HAP-1 (cell line): ENCODE measurements around the gene STAT4.

Source experiments
- DNase-seq, 2 experiments: peaks; one replicate each; pipeline ENCODE4 v3.0.0-alpha.2; 2016 to 2020; ENCODE audit warnings: low spot score in 2 of 2
- H3K27me3 ChIP-seq: fragments of 250-450 bp; sonication (Bioruptor Pico); 2 replicates; pipeline ENCODE4 v1.5.1; 2020; ENCODE audit warnings: low read depth, mild to moderate bottlenecking, moderate library complexity
- H3K36me3 ChIP-seq: fragments of 250-450 bp; sonication (Bioruptor Pico); replicated peaks from 2 replicates; pipeline ENCODE4 v1.5.1; 2020; ENCODE audit warnings: mild to moderate bottlenecking
- H3K4me1 ChIP-seq: fragments of 250-450 bp; sonication (Bioruptor Pico); 2 replicates; pipeline ENCODE4 v1.5.1; 2020; ENCODE audit warnings: mild to moderate bottlenecking
- H3K4me3 ChIP-seq: fragments of 250-450 bp; sonication (Bioruptor Pico); 2 replicates; pipeline ENCODE4 v1.5.1; 2020; ENCODE audit warnings: mild to moderate bottlenecking, moderate library complexity
- H3K9me3 ChIP-seq: fragments of 250-450 bp; sonication (Bioruptor Pico); 2 replicates; pipeline ENCODE4 v1.5.1; 2020; ENCODE audit warnings: mild to moderate bottlenecking, moderate library complexity
- in situ Hi-C: fragments of 300-500 bp; cut with MboI; formaldehyde crosslinking; loops from 3 replicates; pipeline ENCODE4 v1.14.3; 2020; ENCODE audit warnings: low sequenced_read_pairs, inconsistent platforms, mixed read lengths

Gene STAT4

DNA sequence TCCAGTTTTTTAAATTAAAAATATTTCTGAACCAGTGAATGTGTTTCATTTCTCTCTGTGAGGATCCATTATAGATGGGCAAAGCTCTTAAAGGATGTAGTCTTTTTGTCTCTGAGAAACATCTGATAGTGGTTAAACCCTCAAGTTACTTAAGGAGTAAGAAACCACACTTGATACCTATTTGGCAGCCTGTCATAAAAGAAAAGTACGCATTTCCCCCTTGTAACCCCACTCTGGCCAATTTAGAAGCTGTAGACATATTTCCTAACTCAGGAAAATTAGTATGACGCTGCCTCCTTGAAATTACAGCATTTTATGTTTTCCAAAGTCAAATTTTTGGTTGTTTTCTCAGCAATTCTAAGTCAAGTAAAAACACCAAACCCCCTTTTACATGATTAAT lies 2.0 kb downstream of the STAT4 start:
- in situ Hi-C loops: no loop called here
- Histone ChIP-seq H3K36me3 (no peaks in the 10 kb centered on the region), H3K4me1 (no peaks in the 10 kb centered on the region), H3K9me3 (no peaks in the 10 kb centered on the region), H3K27me3 (peaks cover 34% of the 10 kb centered on the region), H3K4me3 (no peak overlapping the region)
- no peak for DNase-seq

DNA sequence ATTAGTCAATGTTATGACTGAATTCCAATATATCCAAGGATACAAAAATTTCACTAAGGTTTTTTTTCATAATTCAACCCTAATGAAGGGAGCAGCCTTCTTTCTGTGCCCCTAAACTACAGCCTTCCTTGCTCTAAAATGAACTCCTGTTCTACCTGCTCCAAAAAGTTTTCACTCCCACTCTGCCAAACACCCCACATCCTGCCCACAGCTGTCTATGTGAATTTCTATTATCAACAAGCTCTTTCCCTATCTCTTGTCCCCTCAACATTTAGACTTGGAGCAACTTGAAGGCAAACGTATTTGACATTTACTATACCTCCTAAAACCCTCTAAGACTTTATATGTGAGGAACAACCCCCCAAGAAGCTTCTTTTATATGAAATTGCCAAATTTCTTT lies 2.5 kb downstream of the STAT4 start:
- Histone ChIP-seq H3K4me1 (no peaks in the 10 kb centered on the region), H3K36me3 (no peaks in the 10 kb centered on the region), H3K27me3 (peaks cover 34% of the 10 kb centered on the region), H3K4me3 (no peak overlapping the region), H3K9me3 (no peaks in the 10 kb centered on the region)
- no peak for DNase-seq
- in situ Hi-C loops: no loop called here

DNA sequence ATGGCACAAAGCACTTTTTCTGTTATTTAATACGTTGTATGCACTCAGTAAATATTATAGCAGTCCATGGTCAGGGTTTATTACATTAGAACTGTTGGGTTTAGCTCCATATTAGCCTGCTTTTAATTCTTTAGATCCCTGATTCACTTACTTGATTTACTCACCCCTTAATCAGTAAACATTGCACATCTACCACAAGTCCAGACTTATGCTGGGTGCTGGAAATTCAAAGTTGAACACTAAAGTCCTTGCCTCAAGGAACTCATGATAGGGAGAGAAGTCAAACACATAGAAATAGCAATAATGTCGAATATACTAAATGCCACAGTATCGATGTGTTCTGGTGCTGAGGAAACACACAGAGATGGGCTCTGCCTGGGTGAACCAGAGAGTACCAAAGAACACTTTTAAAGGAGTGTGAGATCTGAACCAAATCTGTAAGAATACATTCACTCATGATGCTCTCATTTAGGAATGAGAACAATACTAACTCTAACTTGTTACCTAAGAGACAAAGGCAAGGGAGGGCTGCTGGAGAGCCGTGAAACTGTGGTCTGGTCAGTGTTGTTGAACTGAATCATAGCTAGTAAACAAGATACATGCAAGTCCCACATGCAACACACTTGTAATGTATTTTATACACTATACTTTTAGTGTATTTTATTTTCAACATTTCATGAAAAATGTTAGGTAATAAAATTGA lies 4.9 kb downstream of the STAT4 start:
- H3K4me1 ChIP-seq: no peaks in the 10 kb centered on the region
- in situ Hi-C loops: no loop called here
- no peaks in the 10 kb centered on the region for H3K36me3 ChIP-seq
- no peak overlapping the region for H3K4me3 ChIP-seq
- peaks cover 34% of the 10 kb centered on the region for H3K27me3 ChIP-seq
- no peak for DNase-seq
- no peaks in the 10 kb centered on the region for H3K9me3 ChIP-seq

DNA sequence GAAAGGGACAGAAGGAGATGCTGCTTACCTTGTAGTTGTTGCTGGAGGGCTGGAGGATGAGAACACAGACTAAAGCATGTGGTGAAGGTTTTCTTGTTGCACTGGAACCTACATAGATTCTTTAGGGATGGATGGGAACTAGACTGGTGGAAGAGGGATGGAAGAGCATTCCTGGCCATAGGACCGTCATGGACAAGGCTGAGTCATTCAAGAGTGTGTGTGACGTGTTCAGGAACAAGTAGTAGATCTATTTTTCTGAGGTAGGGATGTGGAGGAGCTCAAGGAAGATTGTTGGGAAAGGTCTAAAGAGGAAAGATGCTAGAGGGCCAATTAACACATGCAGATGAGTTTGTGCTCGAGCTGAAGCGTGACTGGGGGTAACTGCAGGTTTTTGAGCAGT lies 6.6 kb downstream of the STAT4 start:
- in situ Hi-C loops: no loop called here
- Histone ChIP-seq H3K36me3 (no peaks in the 10 kb centered on the region), H3K4me3 (no peak overlapping the region), H3K4me1 (no peaks in the 10 kb centered on the region), H3K27me3 (peaks cover 21% of the 10 kb centered on the region), H3K9me3 (no peaks in the 10 kb centered on the region)
- DNase-seq: no peak

DNA sequence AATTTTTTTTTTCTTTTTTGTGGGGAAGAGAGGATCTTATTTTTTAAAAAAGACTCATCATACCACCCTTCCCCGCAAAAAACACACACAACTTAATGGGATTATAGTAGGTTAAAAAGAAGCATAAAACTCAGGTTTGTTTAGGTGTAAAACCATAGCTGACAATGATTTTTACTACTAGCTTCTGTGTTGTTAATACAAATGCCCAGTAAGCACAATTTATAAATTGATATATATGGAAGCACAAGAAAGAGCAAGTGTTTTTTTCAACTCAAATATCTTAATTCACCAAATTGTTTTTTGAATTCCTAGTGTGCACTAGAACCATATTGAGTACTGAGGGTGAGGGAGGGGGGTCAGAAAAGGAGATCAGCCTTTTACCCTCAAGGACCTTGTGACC lies 7.0 kb downstream of the STAT4 start:
- no peaks in the 10 kb centered on the region for H3K36me3 ChIP-seq
- no peaks in the 10 kb centered on the region for H3K4me1 ChIP-seq
- no peaks in the 10 kb centered on the region for H3K9me3 ChIP-seq
- H3K4me3 ChIP-seq: no peak overlapping the region
- peaks cover 17% of the 10 kb centered on the region for H3K27me3 ChIP-seq
- no peak for DNase-seq
- in situ Hi-C loops: no loop called here

DNA sequence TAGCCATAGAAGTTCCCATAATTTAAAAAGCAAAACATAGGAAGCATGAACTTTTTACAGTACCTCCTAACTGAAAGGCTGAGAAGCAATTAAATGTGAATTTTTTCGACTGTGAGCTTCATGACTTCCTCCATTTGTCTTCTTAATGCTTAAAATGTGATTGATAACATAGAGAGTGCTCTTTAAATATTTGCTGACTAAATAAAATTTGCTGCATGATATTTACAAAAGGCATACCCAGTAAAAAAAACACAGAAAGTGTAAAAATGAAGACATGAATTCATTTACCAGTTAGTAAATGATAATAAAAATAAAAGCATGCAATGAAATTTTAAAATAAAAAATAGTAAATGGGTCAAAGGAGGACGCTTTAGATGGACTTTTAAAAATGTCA lies 21.9 kb downstream of the STAT4 start:
- no peak overlapping the region for H3K4me3 ChIP-seq
- H3K4me1 ChIP-seq: no peaks in the 10 kb centered on the region
- H3K27me3 ChIP-seq: no peaks in the 10 kb centered on the region
- in situ Hi-C loops: no loop called here
- H3K9me3 ChIP-seq: no peaks in the 10 kb centered on the region
- H3K36me3 ChIP-seq: no peaks in the 10 kb centered on the region
- DNase-seq: no peak

DNA sequence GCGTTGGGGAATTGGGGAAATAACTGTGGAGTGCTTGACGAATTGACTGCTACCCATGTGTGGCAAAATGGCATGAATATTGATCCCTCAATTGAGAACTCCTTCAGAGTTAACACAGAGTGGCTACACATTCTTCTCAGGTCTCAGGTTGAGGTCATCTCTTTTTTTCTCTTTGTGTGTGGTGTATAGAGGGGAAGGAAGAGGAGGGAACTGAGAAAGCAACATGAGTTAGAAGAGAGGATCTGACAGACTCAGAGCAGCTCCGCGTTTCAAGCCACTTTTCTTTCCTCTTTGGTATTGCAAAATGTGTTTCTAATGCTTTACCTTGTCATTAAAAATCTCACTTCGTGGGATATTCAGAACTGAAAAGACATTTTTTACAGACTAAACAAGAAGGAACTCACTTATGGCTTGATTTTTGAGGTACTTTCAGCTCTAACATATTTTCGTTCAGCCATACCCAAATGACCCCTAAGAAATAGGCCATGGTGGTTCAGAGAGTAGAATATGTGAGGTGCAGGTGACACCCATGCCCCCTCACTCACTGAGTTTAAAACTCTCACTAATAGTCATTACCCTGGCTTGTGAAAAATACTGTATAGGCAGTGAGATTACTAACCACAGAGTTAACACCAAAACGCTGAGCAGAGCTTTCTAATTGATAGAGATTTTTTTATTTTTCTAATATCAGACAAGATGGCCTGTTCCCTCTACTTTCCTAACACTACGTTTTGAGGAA lies 22.5 kb downstream of the STAT4 start:
- in situ Hi-C loops: no loop called here
- no peak overlapping the region for H3K4me3 ChIP-seq

DNA sequence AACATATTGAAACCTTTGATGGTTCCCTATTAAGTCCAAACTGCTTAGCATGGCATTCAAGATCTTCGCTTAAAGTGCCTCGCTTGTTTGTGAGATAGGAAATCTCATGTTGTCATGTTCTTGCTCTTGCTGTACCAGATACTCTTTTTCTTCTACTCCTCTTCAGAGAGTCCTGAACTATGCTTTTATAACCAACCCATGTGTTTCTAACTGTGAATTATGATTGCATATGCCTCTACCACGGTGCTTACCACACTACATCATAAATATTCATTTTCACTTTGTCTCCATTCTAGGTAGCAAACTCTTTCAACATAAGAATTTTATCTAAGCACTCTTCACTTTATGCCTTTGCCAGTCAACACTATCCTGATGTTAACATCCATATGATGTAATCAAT lies 23.6 kb downstream of the STAT4 start:
- Histone ChIP-seq H3K4me3 (no peak overlapping the region), H3K36me3 (no peaks in the 10 kb centered on the region), H3K4me1 (no peaks in the 10 kb centered on the region), H3K27me3 (no peaks in the 10 kb centered on the region), H3K9me3 (no peaks in the 10 kb centered on the region)
- no peak for DNase-seq
- in situ Hi-C loops: no loop called here

More for the DNA sequence above, 22.5 kb downstream of the STAT4 start:
- Histone ChIP-seq H3K9me3 (no peaks in the 10 kb centered on the region), H3K36me3 (no peaks in the 10 kb centered on the region), H3K27me3 (no peaks in the 10 kb centered on the region), H3K4me1 (no peaks in the 10 kb centered on the region)
- DNase-seq: no peak

DNA sequence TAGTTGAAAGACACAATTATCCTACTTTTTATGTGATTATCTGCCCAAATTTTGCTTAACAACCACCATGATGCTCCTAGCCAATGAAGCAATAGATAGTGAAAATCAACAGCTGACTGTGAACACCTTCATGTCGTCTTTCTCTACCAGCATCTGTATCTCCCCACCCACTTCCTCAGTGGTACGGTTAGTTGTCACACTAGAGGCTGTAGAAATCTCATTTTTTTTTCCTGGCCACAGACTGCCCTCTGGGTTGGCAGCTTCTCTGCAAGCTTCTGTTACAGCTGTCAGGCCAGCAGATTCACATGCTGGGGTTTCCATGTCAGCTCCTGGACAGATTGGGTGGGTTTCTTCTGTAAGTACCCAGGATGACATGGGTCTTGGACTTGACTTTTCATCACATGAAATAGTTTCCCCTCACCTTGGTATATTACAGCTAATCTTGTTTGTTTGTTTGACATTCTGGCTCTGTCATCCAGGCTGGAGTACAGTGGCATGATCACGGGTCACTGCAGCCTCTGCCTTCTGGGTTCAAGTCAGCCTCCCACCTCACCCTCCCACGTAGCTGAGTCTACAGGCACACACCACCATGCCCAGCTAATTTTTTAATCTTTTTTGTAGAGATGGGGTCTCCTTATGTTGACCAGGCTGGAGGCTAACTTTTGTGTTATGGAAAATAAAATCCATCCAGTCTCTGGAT lies 24.3 kb downstream of the STAT4 start:
- no peaks in the 10 kb centered on the region for H3K27me3 ChIP-seq
- no peak overlapping the region for H3K4me3 ChIP-seq
- H3K4me1 ChIP-seq: no peaks in the 10 kb centered on the region
- no peaks in the 10 kb centered on the region for H3K36me3 ChIP-seq
- DNase-seq: no peak
- in situ Hi-C loops: no loop called here
- no peaks in the 10 kb centered on the region for H3K9me3 ChIP-seq

DNA sequence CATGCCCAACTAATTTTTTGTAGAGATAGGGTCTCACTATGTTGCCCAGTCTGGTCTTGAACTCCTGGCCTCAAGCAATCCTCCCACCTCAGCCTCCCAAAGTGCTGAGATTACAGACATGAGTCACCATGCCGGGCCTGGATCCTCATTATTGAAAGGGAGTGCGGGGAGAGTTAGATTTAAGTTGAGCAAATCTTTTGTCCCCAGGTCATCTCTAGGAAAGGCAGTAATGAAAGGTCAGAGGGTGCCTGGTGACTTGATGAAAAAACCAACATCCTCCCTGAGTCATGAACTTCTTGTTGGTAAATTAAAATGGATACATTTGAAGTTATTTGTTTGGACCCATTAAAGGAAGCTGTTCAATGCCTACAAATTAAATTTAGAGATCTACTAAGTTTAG lies 25.1 kb downstream of the STAT4 start:
- Histone ChIP-seq H3K4me3 (no peak overlapping the region), H3K4me1 (no peaks in the 10 kb centered on the region), H3K36me3 (no peaks in the 10 kb centered on the region), H3K9me3 (no peaks in the 10 kb centered on the region), H3K27me3 (no peaks in the 10 kb centered on the region)
- no peak for DNase-seq
- in situ Hi-C loops: no loop called here

DNA sequence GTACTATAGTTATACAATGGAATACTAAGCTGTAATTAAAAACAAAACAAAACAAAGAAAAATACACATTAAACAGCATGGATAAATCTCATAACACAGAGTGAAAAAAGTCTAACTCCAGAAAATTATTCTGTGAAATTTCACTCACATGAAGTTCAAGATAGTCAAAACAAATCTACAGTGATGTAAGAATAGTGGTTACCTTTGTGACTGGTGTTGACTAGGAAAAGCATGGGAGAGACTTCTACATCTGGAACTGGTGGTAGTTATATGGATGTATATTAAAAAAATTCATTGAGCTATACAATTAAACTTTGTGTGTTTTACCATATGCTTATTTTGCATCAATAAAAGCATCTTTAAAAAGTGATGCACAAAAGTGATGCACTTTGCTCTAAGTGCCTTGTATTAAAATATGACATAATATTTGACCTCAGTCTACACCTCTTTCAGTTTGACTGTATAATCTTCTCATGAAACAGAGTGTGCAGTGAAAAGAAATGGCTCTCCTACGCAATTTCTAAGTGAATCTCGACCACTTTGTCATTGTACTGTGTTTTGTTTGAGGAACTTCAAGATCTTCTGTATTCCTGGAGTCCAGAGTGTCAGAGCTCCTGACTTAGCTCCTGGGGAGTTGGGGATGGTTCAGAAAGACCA lies 28.0 kb downstream of the STAT4 start:
- in situ Hi-C loops: no loop called here
- Histone ChIP-seq H3K4me3 (no peak overlapping the region), H3K27me3 (no peaks in the 10 kb centered on the region), H3K4me1 (no peaks in the 10 kb centered on the region), H3K9me3 (no peaks in the 10 kb centered on the region), H3K36me3 (no peaks in the 10 kb centered on the region)
- no peak for DNase-seq

DNA sequence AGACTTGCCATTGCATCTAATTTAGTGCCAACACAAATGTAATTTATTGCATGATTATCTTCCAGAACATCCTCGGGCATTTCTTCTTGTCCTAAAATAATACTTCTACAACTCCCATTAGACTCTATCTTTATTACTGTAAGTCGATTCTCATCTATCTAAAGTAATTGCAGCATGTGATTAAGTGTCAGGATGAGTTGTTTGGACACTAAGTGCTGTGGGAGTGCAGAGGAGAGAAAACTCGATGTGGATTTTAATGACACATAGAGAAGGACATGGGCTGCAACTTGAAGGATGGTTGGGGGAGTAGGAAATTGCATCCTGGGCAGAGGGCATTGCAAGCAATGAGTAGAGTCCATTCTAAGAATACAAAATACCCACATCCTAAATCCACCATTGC lies 33.5 kb downstream of the STAT4 start:
- no peak for DNase-seq
- no peaks in the 10 kb centered on the region for H3K4me1 ChIP-seq
- H3K4me3 ChIP-seq: no peak overlapping the region
- in situ Hi-C loops: no loop called here
- H3K27me3 ChIP-seq: peaks cover 15% of the 10 kb centered on the region
- H3K9me3 ChIP-seq: no peaks in the 10 kb centered on the region
- no peaks in the 10 kb centered on the region for H3K36me3 ChIP-seq

DNA sequence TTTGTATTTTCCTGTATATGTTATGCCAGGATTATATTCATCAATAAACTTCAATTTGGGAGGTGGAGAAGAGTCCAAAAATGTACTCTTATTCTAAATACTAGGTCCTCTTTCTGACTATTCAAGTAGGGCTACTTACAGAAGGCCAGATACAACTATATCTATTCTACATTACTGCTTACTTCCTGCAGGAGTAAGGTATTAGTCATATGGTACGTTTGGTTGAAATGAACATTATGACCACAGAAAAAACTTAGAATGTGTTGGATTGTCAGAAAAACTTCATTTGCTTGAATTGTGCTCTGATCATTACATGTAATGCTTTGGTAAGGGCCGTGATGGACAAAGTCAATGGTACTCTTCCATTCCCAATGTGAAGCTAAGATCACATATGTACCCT lies 35.0 kb downstream of the STAT4 start:
- in situ Hi-C loops: no loop called here
- Histone ChIP-seq H3K27me3 (peaks cover 15% of the 10 kb centered on the region), H3K4me3 (no peak overlapping the region), H3K4me1 (no peaks in the 10 kb centered on the region), H3K9me3 (no peaks in the 10 kb centered on the region), H3K36me3 (no peaks in the 10 kb centered on the region)
- no peak for DNase-seq

DNA sequence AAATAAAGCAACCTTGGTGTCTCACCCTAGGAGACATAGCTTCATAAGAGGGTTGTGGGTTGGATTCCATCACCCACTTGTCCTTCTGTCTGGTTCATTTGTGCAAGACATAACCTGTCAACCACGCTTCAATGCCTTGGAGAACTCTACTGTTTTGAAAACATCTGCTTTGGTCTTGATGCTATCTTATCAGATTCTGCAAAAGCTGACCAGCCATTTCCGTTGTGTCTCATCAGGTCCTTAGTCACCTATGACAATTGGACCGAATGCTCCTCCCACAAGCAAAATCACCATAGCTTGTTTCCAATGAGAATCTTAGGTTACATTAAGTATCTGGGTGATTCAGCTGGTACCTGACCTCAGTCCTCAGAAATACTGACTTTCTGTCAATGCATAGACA lies 35.4 kb downstream of the STAT4 start:
- Histone ChIP-seq H3K9me3 (no peaks in the 10 kb centered on the region), H3K36me3 (no peaks in the 10 kb centered on the region), H3K4me3 (no peak overlapping the region), H3K27me3 (peaks cover 15% of the 10 kb centered on the region), H3K4me1 (no peaks in the 10 kb centered on the region)
- in situ Hi-C loops: no loop called here
- DNase-seq: no peak
